ENCODE data around the gene TBC1D2.

Gene TBC1D2

DNA sequence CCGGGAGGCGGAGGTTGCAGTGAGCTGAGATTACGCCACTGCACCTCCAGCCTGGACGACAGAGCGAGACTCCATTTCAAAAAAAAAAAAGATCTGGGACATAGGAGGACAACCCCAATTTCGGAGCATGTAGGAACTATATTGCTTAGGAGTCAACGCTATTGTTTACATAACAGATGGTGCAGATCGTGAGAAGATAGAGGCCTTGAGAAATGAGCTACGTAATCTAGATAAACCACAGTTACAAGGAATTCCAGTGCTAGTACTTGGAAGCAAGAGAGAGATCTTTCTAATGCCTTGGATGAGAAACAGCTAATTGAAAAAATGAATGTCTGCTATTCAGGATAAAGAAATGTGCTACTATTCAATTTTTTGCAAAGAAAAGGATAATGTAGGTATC lies 20.3 kb downstream of the TBC1D2 start:
- no peak for TF ChIP-seq EZH2phosphoT487 (conservative IDR thresholded peaks at IDR 0.05; ENCODE audit: low read length)
- TF ChIP-seq, protein P1, sequence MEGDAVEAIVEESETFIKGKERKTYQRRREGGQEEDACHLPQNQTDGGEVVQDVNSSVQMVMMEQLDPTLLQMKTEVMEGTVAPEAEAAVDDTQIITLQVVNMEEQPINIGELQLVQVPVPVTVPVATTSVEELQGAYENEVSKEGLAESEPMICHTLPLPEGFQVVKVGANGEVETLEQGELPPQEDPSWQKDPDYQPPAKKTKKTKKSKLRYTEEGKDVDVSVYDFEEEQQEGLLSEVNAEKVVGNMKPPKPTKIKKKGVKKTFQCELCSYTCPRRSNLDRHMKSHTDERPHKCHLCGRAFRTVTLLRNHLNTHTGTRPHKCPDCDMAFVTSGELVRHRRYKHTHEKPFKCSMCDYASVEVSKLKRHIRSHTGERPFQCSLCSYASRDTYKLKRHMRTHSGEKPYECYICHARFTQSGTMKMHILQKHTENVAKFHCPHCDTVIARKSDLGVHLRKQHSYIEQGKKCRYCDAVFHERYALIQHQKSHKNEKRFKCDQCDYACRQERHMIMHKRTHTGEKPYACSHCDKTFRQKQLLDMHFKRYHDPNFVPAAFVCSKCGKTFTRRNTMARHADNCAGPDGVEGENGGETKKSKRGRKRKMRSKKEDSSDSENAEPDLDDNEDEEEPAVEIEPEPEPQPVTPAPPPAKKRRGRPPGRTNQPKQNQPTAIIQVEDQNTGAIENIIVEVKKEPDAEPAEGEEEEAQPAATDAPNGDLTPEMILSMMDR (IDR thresholded peaks at IDR 0.05; ENCODE audit: insufficient read depth, low read length, poor library complexity, severe bottlenecking), result no peak
- Histone ChIP-seq H3K27ac (ENCODE audit: low read depth, low read length) (no peak overlapping the region), H3K4me3 (ENCODE audit: insufficient read depth, low read length, poor library complexity, severe bottlenecking) (no peak overlapping the region), H3F3A (ENCODE audit: insufficient read depth) (no peaks in the 10 kb centered on the region), H4K20me1 (ENCODE audit: low read depth, low read length) (no peaks in the 10 kb centered on the region), H3K36me3 (ENCODE audit: low read length) (no peaks in the 10 kb centered on the region), H3K79me2 (ENCODE audit: insufficient read depth, low read length) (no peaks in the 10 kb centered on the region), H3K27me3 (ENCODE audit: low read length) (no peaks in the 10 kb centered on the region), H3K9me2 (replicated peaks; ENCODE audit: insufficient read depth, low read length) (no peaks in the 10 kb centered on the region), H3K4me2 (ENCODE audit: low read depth, low read length, poor library complexity, severe bottlenecking) (no peak overlapping the region), H3K9me3 (ENCODE audit: insufficient read depth, low read length) (no peaks in the 10 kb centered on the region), H3K9ac (ENCODE audit: low read length) (no peak overlapping the region), H2AFZ (ENCODE audit: low read depth, low read length, severe bottlenecking) (no peak overlapping the region)

DNA sequence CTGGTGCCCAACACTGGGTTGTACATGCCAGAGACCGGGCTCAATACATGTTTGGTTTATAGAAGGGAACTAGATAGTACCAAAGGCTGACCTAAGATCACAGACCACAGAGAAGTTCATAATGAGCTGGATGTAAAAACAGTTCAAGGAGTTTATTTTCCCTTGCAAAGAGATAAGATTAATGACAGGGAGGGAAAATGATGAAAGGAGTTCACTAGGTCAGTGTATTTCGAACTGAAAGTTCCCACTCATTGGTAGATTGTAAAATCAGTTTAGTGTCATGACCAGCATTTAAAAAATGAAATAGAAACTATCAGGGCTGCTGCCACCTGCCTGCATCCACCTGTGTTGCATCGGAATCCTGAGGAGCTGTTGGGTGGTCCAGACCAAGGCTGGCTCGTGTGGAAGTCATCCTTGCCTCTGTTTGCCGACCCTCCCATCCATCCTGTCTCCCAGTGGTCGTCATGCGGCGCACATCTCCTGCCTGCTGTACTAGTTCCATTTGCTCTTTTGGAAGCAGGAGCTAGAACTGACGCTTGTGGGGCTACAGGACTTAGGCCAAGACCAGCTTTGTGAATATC lies 21.1 kb downstream of the TBC1D2 start:
- H4K20me1 ChIP-seq (ENCODE audit: low read depth, low read length), result no peaks in the 10 kb centered on the region
- no peak overlapping the region for H2AFZ ChIP-seq (ENCODE audit: low read depth, low read length, severe bottlenecking)
- H3K9me2 ChIP-seq (replicated peaks; ENCODE audit: insufficient read depth, low read length), result no peaks in the 10 kb centered on the region
- no peak overlapping the region for H3K9ac ChIP-seq (ENCODE audit: low read length)
- no peaks in the 10 kb centered on the region for H3K27me3 ChIP-seq (ENCODE audit: low read length)
- H3K27ac ChIP-seq (ENCODE audit: low read depth, low read length), result no peak overlapping the region
- H3K9me3 ChIP-seq (ENCODE audit: insufficient read depth, low read length), result no peaks in the 10 kb centered on the region
- TF ChIP-seq, protein P1 (IDR thresholded peaks at IDR 0.05; ENCODE audit: insufficient read depth, low read length, poor library complexity, severe bottlenecking), result no peak
- TF ChIP-seq EZH2phosphoT487 (conservative IDR thresholded peaks at IDR 0.05; ENCODE audit: low read length), result no peak
- no peaks in the 10 kb centered on the region for H3K36me3 ChIP-seq (ENCODE audit: low read length)
- H3F3A ChIP-seq (ENCODE audit: insufficient read depth), result no peaks in the 10 kb centered on the region
- H3K79me2 ChIP-seq (ENCODE audit: insufficient read depth, low read length), result no peaks in the 10 kb centered on the region
- no peak overlapping the region for H3K4me2 ChIP-seq (ENCODE audit: low read depth, low read length, poor library complexity, severe bottlenecking)
- no peak overlapping the region for H3K4me3 ChIP-seq (ENCODE audit: insufficient read depth, low read length, poor library complexity, severe bottlenecking)

DNA sequence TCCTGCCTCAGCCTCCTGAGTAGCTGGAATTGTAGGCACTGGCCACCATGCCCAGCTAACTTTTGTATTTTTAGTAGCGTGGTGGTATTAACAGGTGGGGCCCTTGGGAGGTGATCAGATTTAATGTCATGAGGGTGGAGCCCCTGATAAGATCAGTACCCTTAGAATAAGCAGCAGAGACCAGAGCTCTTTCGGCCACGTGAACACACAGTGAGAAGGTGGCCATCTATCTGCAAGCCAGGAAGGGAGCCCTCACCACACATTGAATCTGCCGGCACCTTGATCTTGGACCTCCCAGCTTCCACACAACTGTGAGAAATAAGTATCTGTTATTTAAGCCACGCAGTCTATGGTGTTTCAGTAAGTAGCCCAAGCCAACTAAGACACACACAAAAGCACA lies 22.5 kb downstream of the TBC1D2 start:
- no peak overlapping the region for H2AFZ ChIP-seq (ENCODE audit: low read depth, low read length, severe bottlenecking)
- no peaks in the 10 kb centered on the region for H3K36me3 ChIP-seq (ENCODE audit: low read length)
- no peak overlapping the region for H3K9ac ChIP-seq (ENCODE audit: low read length)
- no peak overlapping the region for H3K4me2 ChIP-seq (ENCODE audit: low read depth, low read length, poor library complexity, severe bottlenecking)
- TF ChIP-seq, protein P1 (IDR thresholded peaks at IDR 0.05; ENCODE audit: insufficient read depth, low read length, poor library complexity, severe bottlenecking), result no peak
- no peak for TF ChIP-seq EZH2phosphoT487 (conservative IDR thresholded peaks at IDR 0.05; ENCODE audit: low read length)
- no peaks in the 10 kb centered on the region for H3F3A ChIP-seq (ENCODE audit: insufficient read depth)
- H3K79me2 ChIP-seq (ENCODE audit: insufficient read depth, low read length), result no peaks in the 10 kb centered on the region
- no peaks in the 10 kb centered on the region for H3K9me2 ChIP-seq (replicated peaks; ENCODE audit: insufficient read depth, low read length)
- H3K9me3 ChIP-seq (ENCODE audit: insufficient read depth, low read length), result no peaks in the 10 kb centered on the region
- H4K20me1 ChIP-seq (ENCODE audit: low read depth, low read length), result no peaks in the 10 kb centered on the region
- H3K27ac ChIP-seq (ENCODE audit: low read depth, low read length), result no peak overlapping the region
- H3K4me3 ChIP-seq (ENCODE audit: insufficient read depth, low read length, poor library complexity, severe bottlenecking), result no peak overlapping the region
- H3K27me3 ChIP-seq (ENCODE audit: low read length), result no peaks in the 10 kb centered on the region

Measured in SU-DHL-6 (cell line).